Activated naive CD8-positive, alpha-beta T cell treated with anti-CD3 and anti-CD28 coated beads for 36 hours (primary cell): ENCODE data around the gene UVSSA. TPM values are rescaled to one million over a fixed set of nuclear protein-coding genes. Genes with fewer than 3 reads are reported as not detected.

Experiments
- DNase-seq: peaks from one replicate; pipeline ENCODE4 v3.0.0; 2021
- H3K27ac Mint-ChIP-seq: one replicate; pipeline ENCODE4 v1.8.0; 2022; ENCODE audit warnings: mild to moderate bottlenecking, moderate library complexity, mixed read lengths
- H3K27me3 Mint-ChIP-seq: one replicate; pipeline ENCODE4 v1.8.0; 2022; ENCODE audit warnings: mild to moderate bottlenecking, mixed read lengths
- H3K36me3 Mint-ChIP-seq: one replicate; pipeline ENCODE4 v1.8.0; 2021; ENCODE audit warnings: mild to moderate bottlenecking, mixed read lengths
- H3K4me1 Mint-ChIP-seq: one replicate; pipeline ENCODE4 v1.8.0; 2021; ENCODE audit warnings: mixed read lengths
- H3K4me3 Mint-ChIP-seq: one replicate; pipeline ENCODE4 v1.8.0; 2022; ENCODE audit warnings: mild to moderate bottlenecking, moderate library complexity, mixed read lengths
- H3K9me3 Mint-ChIP-seq: one replicate; pipeline ENCODE4 v1.8.0; 2022; ENCODE audit warnings: mixed read lengths
- total RNA-seq, 2 experiments: library from RNA; stranded (reverse); gene quantifications; one replicate each; pipeline ENCODE4 v1.2.3, GENCODE V29; 2021

The UVSSA gene
- total RNA-seq, 2 experiments from 2014 or later: 13.2 to 14.1 TPM

GRCh38 chr4:1403591-1404572 is 56.9 kb downstream of the UVSSA start:
- H3K4me1 Mint-ChIP-seq: no peaks in the 10 kb centered on the region
- H3K27me3 Mint-ChIP-seq: peaks cover 58% of the 10 kb centered on the region
- H3K9me3 Mint-ChIP-seq: no peaks in the 10 kb centered on the region
- H3K36me3 Mint-ChIP-seq: no peaks in the 10 kb centered on the region
- H3K4me3 Mint-ChIP-seq: no peak overlapping the region
- no peak overlapping the region for H3K27ac Mint-ChIP-seq
- no peak for DNase-seq

- peaks cover 67% of the 10 kb centered on the region for H3K27me3 Mint-ChIP-seq
- no peak overlapping the region for H3K27ac Mint-ChIP-seq
- DNase-seq: no peak
- H3K4me3 Mint-ChIP-seq: no peak overlapping the region
- H3K4me1 Mint-ChIP-seq: no peaks in the 10 kb centered on the region
- H3K36me3 Mint-ChIP-seq: no peaks in the 10 kb centered on the region
- H3K9me3 Mint-ChIP-seq: no peaks in the 10 kb centered on the region
These were observed 57.7 kb downstream of the UVSSA start for GRCh38 chr4:1404573-1405253.

- Mint-ChIP-seq H3K4me3 (no peak overlapping the region), H3K36me3 (no peaks in the 10 kb centered on the region), H3K27ac (no peak overlapping the region), H3K27me3 (peaks cover 70% of the 10 kb centered on the region), H3K9me3 (no peaks in the 10 kb centered on the region), H3K4me1 (no peaks in the 10 kb centered on the region)
- DNase-seq: no peak
These were observed 58.2 kb downstream of the UVSSA start for GRCh38 chr4:1405254-1405635.

GRCh38 chr4:1405636-1406393 is 58.8 kb downstream of the UVSSA start:
- H3K27me3 Mint-ChIP-seq: peaks cover 72% of the 10 kb centered on the region
- no peaks in the 10 kb centered on the region for H3K4me1 Mint-ChIP-seq
- H3K27ac Mint-ChIP-seq: no peak overlapping the region
- H3K9me3 Mint-ChIP-seq: no peaks in the 10 kb centered on the region
- no peaks in the 10 kb centered on the region for H3K36me3 Mint-ChIP-seq
- no peak overlapping the region for H3K4me3 Mint-ChIP-seq
- no peak for DNase-seq

GRCh38 chr4:1406394-1406980 is 59.5 kb downstream of the UVSSA start, which contains the start of gene NKX1-1:
TSS of gene NKX1-1 (minus strand) at chr4:1406442. CDS start at chr4:1406442, 0 bp downstream.
- H3K4me3 Mint-ChIP-seq: no peak within 1 kb of the TSS
- DNase-seq: no peak
- no peaks in the 10 kb centered on the region for H3K4me1 Mint-ChIP-seq
- no peaks in the 10 kb centered on the region for H3K9me3 Mint-ChIP-seq
- peak within 1 kb of the TSS; percentile 29 for H3K27ac Mint-ChIP-seq
- peaks cover 75% of the 10 kb centered on the region for H3K27me3 Mint-ChIP-seq
- H3K36me3 Mint-ChIP-seq: no peaks in the 10 kb centered on the region

- DNase-seq: no peak
- no peak overlapping the region for H3K4me3 Mint-ChIP-seq
- H3K4me1 Mint-ChIP-seq: no peaks in the 10 kb centered on the region
- peaks cover 75% of the 10 kb centered on the region for H3K27me3 Mint-ChIP-seq
- peak overlapping the region; percentile 29 for H3K27ac Mint-ChIP-seq
- no peaks in the 10 kb centered on the region for H3K36me3 Mint-ChIP-seq
- no peaks in the 10 kb centered on the region for H3K9me3 Mint-ChIP-seq
These were observed 60.1 kb downstream of the UVSSA start for GRCh38 chr4:1406981-1407656.

GRCh38 chr4:1407657-1408333 is 60.8 kb downstream of the UVSSA start:
- Mint-ChIP-seq H3K36me3 (no peaks in the 10 kb centered on the region), H3K4me1 (no peaks in the 10 kb centered on the region), H3K4me3 (no peak overlapping the region), H3K27ac (no peak overlapping the region), H3K9me3 (no peaks in the 10 kb centered on the region), H3K27me3 (peaks cover 75% of the 10 kb centered on the region)
- no peak for DNase-seq

- H3K27ac Mint-ChIP-seq: no peak overlapping the region
- H3K4me1 Mint-ChIP-seq: no peaks in the 10 kb centered on the region
- H3K36me3 Mint-ChIP-seq: no peaks in the 10 kb centered on the region
- peaks cover 80% of the 10 kb centered on the region for H3K27me3 Mint-ChIP-seq
- no peak overlapping the region for H3K4me3 Mint-ChIP-seq
- DNase-seq: no peak
- no peaks in the 10 kb centered on the region for H3K9me3 Mint-ChIP-seq
These were observed 61.4 kb downstream of the UVSSA start for GRCh38 chr4:1408418-1408817.

GRCh38 chr4:1409079-1409478 is 62.1 kb downstream of the UVSSA start:
- no peak overlapping the region for H3K27ac Mint-ChIP-seq
- peaks cover 81% of the 10 kb centered on the region for H3K27me3 Mint-ChIP-seq
- no peaks in the 10 kb centered on the region for H3K9me3 Mint-ChIP-seq
- no peak overlapping the region for H3K4me3 Mint-ChIP-seq
- no peaks in the 10 kb centered on the region for H3K36me3 Mint-ChIP-seq
- no peaks in the 10 kb centered on the region for H3K4me1 Mint-ChIP-seq
- no peak for DNase-seq

GRCh38 chr4:1409491-1410425 is 62.8 kb downstream of the UVSSA start:
- peaks cover 78% of the 10 kb centered on the region for H3K27me3 Mint-ChIP-seq
- no peaks in the 10 kb centered on the region for H3K36me3 Mint-ChIP-seq
- H3K4me1 Mint-ChIP-seq: no peaks in the 10 kb centered on the region
- H3K9me3 Mint-ChIP-seq: no peaks in the 10 kb centered on the region
- H3K27ac Mint-ChIP-seq: no peak overlapping the region
- no peak overlapping the region for H3K4me3 Mint-ChIP-seq
- no peak for DNase-seq

- H3K27me3 Mint-ChIP-seq: peaks cover 79% of the 10 kb centered on the region
These were observed 63.7 kb downstream of the UVSSA start for GRCh38 chr4:1410491-1411325.

More at GRCh38 chr4:1410491-1411325, 63.7 kb downstream of the UVSSA start:
- Mint-ChIP-seq H3K4me1 (no peaks in the 10 kb centered on the region), H3K27ac (no peak overlapping the region), H3K9me3 (no peaks in the 10 kb centered on the region), H3K36me3 (no peaks in the 10 kb centered on the region), H3K4me3 (no peak overlapping the region)
- peak; percentile 75 for DNase-seq
